GM15510 (cell line): ENCODE measurements around the gene CAMTA1.

Experiments
- POLR2A ChIP-seq: IDR thresholded peaks from 3 replicates; pipeline ENCODE4 v1.6.1; 2011; ENCODE audit warnings: borderline replicate concordance; ENCODE audit not compliant: insufficient read length; ENCODE audit errors: extremely low read depth

CAMTA1 gene, protein sequence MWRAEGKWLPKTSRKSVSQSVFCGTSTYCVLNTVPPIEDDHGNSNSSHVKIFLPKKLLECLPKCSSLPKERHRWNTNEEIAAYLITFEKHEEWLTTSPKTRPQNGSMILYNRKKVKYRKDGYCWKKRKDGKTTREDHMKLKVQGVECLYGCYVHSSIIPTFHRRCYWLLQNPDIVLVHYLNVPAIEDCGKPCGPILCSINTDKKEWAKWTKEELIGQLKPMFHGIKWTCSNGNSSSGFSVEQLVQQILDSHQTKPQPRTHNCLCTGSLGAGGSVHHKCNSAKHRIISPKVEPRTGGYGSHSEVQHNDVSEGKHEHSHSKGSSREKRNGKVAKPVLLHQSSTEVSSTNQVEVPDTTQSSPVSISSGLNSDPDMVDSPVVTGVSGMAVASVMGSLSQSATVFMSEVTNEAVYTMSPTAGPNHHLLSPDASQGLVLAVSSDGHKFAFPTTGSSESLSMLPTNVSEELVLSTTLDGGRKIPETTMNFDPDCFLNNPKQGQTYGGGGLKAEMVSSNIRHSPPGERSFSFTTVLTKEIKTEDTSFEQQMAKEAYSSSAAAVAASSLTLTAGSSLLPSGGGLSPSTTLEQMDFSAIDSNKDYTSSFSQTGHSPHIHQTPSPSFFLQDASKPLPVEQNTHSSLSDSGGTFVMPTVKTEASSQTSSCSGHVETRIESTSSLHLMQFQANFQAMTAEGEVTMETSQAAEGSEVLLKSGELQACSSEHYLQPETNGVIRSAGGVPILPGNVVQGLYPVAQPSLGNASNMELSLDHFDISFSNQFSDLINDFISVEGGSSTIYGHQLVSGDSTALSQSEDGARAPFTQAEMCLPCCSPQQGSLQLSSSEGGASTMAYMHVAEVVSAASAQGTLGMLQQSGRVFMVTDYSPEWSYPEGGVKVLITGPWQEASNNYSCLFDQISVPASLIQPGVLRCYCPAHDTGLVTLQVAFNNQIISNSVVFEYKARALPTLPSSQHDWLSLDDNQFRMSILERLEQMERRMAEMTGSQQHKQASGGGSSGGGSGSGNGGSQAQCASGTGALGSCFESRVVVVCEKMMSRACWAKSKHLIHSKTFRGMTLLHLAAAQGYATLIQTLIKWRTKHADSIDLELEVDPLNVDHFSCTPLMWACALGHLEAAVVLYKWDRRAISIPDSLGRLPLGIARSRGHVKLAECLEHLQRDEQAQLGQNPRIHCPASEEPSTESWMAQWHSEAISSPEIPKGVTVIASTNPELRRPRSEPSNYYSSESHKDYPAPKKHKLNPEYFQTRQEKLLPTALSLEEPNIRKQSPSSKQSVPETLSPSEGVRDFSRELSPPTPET (N-terminal part only)

DNA sequence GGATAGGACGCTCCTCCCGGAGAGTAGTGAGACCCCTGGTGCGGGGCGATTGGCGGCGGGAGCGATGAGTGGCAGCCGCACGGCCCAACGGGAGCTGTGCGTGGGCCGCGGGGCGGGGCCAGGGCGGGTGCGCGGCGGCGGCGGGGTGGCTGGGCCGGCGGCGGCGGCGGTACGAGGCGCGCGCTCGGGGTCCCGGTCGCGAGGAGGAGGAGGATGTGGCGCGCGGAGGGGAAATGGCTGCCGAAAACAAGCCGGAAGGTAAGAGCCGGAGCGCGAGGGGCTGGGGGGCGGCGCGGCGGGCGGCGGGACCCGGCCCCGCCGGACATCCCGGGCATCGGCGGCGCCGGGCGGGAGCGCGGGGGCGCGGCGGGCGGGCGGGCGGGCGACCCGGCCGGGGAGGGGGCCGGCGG is at the start of gene CAMTA1:
TSS of gene CAMTA1 (plus strand) at position 137 of the 410 bp plus-strand sequence. CDS start at position 214, 77 bp downstream.
- TF ChIP-seq POLR2A: peak; percentile 59

DNA sequence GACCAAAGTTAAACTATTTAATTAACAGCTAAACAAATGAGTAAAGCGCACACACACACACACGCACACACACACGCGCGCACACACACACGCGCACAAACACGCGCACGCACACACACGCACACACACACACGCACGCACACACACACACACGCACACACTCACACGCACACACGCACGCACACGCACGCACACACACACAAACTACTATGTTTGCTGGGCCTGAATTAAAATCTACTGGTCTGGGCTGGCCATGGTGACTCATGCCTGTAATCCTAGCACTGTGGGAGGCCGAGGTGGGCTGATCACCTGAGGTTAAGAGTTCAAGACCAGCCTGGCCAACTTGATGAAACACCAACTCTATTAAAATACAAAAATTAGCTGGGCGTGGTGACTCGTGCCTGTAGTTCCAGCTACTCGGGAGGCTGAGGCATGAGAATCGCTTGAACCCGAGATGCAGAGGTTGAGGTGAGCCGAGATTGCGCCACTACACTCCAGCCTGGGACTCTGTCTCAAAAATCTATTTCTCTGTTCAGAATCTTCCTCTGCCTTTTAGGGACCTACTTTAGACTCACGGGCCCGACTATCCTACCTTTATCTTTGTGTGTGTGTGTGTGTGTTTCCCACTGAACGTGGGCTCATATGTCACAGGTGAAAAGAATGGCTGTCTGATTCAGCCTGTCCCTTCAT is 46.1 kb upstream of the CAMTA1 start:
- TF ChIP-seq POLR2A: no peak

DNA sequence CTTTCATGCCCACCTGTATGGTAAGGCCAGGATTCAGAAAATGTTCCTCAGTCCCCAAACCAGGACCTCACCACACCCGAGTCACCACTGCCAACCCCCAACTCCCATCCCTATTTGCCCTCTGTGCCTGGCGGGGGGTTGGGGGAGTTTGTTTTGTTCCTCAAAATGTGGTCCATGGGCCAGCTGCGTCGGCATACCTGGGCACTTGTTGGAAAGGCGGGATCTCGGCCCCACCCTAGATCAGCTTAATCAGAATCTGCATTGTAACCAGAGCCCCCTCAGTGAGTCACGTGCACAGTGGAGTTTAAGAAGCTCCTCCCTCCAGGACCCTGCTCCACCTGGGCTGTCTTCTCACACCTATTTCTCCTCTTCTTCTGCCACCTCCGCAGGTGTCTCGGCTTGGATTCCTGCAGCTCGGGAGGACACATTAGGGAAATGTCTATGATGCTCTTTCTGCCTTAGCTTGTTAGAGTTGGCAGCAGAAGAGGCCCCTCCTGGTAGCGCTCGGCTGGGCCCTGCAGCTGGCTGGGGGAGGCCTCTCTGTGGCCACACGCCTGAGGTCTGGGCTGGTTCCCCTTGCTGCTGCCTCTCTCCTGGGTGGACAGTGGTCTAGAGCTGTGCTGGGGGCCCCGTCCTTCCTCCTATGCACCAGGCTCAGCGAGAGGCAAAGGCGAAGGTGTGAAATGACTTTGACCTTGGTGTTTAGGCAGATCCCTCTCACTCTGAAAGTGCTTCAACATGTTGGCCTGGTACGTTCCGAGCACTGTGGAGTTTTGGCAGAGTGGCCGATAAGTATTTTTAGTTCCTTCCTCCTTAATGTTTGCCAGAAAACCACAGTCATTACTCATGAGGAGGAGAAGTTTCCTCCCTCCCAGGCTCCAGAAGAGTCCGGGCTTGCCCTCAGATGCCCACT is 41.8 kb upstream of the CAMTA1 start:
- no peak for TF ChIP-seq POLR2A

DNA sequence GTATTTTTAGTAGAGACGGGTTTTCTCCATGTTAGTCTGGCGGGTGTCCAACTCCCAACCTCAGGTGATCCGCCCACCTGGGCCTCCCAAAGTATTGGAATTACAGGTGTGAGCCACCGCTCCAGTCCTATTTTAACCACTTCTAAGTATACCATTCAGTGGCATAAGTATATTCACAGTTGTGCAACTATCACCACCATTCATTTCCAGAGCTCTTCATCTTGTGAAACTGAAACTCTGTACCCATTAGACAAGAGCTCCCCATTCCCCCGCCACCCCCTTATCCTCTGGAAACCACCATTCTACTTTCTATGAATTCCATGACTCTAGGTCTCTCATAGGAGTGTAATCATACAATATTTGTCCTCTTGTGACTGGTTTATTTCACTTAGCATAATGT is 40.2 kb upstream of the CAMTA1 start:
- TF ChIP-seq POLR2A: no peak

DNA sequence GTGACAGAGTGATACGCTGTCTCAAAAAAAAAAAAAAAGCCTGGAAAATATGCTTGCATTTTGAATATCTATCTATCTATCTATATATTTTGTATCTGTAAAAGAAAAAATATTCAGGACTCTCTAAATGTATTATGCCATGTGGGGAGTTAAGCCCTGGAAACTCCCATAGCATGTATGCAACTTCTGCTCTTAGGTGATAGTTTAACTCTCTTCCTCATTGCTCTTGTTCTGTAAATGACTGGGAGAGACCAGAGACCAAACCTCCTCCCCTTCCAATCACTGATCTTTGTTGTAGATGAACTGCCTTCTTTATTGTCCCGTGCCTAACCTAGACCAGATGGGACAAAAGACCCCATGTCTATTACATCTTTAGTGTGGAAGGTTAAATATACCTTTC is 37.6 kb upstream of the CAMTA1 start:
- no peak for TF ChIP-seq POLR2A

DNA sequence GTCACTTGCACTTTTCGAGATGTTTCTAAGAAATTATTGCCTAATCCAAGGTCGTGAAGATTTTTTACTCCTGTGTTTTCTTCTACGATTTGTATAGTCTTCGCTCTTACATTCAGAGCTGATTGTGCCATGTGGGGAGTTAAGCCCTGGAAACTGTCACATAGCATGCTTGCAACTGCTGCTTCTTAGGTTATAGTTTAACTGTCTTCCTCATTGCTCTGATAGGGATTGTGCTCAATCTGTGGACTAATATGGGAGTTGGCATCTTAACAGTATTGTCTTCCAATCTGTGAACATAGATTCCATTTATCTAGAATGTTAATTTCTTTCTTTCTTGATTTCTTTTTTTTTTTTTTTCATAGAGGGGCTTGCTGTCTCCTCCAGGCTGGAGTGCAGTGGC is 34.8 kb upstream of the CAMTA1 start:
- TF ChIP-seq POLR2A: no peak

DNA sequence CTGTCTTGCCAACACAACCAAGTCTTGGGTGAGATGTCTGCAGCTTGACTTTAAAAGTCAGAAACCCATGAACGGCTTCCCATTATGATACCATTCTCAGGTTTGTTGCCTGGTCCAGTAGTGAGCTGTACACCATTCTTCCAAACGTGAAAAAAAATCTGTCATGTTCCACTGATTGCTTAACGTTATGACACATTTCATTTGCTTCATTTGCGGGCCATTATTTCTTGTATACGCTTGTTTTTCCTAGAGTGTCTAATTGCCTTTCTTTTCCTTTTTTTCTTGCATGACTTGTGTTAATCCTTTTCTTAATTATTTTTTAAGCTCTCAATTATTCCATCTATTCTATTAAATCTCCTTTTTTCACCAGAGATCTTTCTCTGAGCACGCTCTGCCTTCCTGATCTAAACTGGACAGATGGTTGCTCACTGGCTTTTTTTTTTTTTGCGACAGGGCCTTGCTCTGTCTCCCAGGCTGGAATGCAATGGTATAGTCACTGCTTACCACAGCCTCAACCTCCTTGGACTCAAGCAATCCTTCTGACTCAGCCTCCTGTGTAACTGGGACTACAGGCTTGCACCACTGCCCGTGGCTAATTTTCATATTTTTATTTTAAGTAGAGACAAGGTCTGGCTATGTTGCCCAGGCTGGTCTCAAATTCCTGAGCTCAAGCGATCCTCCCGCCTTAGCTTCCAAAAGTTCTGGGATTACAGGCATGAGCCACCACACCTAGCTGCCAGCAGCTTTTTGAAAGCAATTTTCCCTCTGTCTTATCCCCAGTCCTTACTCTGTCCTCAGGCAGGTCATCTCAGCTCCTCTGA is 31.7 kb upstream of the CAMTA1 start:
- TF ChIP-seq POLR2A: no peak

DNA sequence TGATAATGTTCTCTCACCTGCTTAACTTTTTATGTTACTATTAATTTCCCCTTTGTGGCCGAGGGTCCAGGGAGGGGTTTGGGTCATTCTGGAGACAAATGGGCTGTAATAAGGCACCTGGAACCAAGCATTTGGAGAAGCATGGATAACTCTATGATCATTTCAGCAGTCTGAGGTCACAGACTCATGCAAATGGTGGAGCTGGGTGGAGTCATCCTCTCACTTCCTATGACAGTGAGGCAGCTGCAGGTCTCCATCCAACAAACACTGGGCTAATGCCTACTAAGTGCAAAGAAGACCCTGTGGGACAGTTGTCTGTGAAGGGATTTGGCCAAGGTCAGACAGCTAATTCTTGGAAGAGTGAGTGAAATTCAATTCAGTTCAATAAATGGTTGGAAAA is 28.8 kb upstream of the CAMTA1 start:
- TF ChIP-seq POLR2A: no peak

DNA sequence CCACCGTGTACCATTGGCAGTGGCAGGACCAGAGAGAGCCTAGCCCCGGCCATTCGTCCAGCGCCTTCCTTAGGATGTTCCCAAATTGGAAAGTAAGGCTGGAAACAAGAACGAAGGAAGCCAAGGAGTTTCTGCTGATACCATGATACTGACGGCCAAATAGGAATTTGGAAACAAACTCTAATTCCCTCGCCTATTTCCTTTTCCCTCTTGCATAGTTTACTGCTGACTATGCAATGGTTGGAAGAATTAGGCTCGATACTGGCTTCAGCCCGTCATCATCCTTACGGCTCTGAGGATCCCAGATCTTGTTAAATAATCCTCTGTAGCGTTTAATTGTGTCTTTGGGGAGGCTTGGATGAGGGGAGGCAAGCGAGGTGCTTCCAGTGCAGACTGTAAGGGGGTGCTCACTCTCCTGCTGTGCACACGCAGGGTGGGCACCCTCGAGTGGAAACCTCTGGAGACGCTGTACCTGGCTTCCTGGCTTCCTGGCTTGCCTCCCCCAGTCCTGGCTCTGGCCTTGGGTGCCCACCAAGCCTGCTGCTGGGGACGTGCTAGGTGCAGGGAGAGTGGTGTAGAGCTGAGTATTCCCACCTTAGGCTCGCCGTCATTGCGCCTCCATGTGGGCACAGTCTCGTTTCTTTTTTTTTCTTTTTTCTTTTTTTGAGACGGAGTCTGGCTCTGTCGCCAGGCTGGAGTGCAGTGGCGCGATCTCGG is 27.4 kb upstream of the CAMTA1 start:
- no peak for TF ChIP-seq POLR2A

DNA sequence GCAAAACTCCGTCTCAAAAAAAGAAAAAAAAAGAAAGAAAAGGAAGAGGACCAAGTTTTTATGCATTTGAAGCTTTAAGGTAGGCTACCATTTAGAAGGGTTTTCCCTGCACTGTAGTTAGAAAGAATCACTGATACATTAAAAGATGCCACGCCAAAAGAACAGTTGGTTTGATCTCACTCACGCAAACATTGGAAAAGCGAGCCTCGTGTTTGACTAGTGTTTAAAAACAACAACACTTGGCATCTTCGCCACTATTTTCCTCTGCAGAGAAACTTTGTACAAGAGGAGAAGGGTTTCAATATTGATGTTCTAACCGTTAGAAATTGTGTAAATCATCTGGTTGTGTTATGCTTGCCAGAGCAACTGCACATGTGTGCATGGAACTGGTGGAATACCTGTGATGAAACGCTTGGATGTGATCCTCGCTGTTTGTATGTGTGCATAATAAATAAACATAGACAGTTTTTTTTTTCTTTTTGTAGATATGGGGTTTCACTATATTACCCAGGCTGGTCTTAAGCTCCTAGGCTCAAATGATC is 24.0 kb upstream of the CAMTA1 start:
- no peak for TF ChIP-seq POLR2A

DNA sequence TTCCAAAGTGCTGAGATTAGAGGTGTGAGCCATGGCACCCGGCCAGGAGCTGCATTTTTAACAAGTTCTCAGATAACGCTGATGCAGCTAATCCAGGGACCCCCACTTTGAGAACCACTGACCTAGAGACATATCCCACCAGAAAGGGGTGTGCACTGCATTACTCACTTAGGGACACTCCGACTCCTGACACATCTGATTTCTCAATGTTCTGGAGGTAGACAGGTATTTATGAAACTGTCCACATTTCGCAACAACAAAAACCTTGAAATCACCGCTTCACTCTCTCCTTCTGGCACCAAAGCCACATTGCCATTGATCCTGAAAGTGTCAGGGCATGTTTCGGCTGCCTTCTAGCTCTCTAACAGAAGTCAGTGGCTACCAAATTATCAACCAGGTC is 23.2 kb upstream of the CAMTA1 start:
- TF ChIP-seq POLR2A: no peak
